Epidermal melanocyte (primary cell): ENCODE data around the gene DBNL.

Experiments
- DNase-seq: peaks from one replicate; pipeline ENCODE4 v3.0.0; 2011; ENCODE audit warnings: low spot score; ENCODE audit not compliant: insufficient read length

The DBNL gene

GRCh38 chr7:44077061-44077460 is 32.6 kb downstream of the DBNL start:
- DNase-seq: no peak

GRCh38 chr7:44077681-44078091 is 33.2 kb downstream of the DBNL start:
- no peak for DNase-seq

GRCh38 chr7:44078521-44078920 is 34.0 kb downstream of the DBNL start:
- no peak for DNase-seq

GRCh38 chr7:44079331-44080021 is 35.0 kb downstream of the DBNL start:
- no peak for DNase-seq

GRCh38 chr7:44080118-44080517 is 35.6 kb downstream of the DBNL start:
- DNase-seq: no peak

- no peak for DNase-seq
Observed at GRCh38 chr7:44080686-44081265, 36.3 kb downstream of the DBNL start.

- DNase-seq: no peak
Observed at GRCh38 chr7:44081266-44081748, 36.8 kb downstream of the DBNL start.

GRCh38 chr7:44082541-44083207 is 38.2 kb downstream of the DBNL start:
- peak; percentile 93 for DNase-seq

GRCh38 chr7:44083796-44084195 is 39.3 kb downstream of the DBNL start:
- DNase-seq: no peak

- no peak for DNase-seq
Observed at GRCh38 chr7:44084701-44085100, 40.2 kb downstream of the DBNL start.

GRCh38 chr7:44085546-44085945 is 41.0 kb downstream of the DBNL start:
- no peak for DNase-seq

- no peak for DNase-seq
Observed at GRCh38 chr7:44086627-44087026, 42.1 kb downstream of the DBNL start.

GRCh38 chr7:44087911-44088838 is 43.7 kb downstream of the DBNL start:
- DNase-seq: peak; percentile 28

GRCh38 chr7:44093102-44093641 is 48.7 kb downstream of the DBNL start:
- DNase-seq: no peak

- no peak for DNase-seq
Observed at GRCh38 chr7:44094365-44094764, 49.9 kb downstream of the DBNL start.

GRCh38 chr7:44094883-44095592 is 50.5 kb downstream of the DBNL start:
- DNase-seq: peak; percentile 57

- no peak for DNase-seq
Observed at GRCh38 chr7:44095781-44096180, 51.3 kb downstream of the DBNL start.

- DNase-seq: no peak
Observed at GRCh38 chr7:44096326-44096881, 51.9 kb downstream of the DBNL start.

- no peak for DNase-seq
Observed at GRCh38 chr7:44097064-44097932, 52.8 kb downstream of the DBNL start.
